Fibroblast of skin of abdomen (primary cell): Measurements from ENCODE around the gene ITGB8. TPM values are rescaled to one million over a fixed set of nuclear protein-coding genes. Genes with fewer than 3 reads are reported as not detected.
"Not testable (repeated sequence)": the region's sequence is repeated elsewhere in the genome, so short reads cannot be mapped to it uniquely, and the experiment has no call there.

ENCODE experiments used
- DNase-seq: peaks from one replicate; pipeline ENCODE4 v3.0.0-alpha.2; 2013
- polyA plus RNA-seq, 2 experiments: library from polyadenylated mRNA; unstranded; fragments of 120-200 nt; gene quantifications; one replicate each; pipeline ENCODE4 v1.2.1, GENCODE V29; 2013; ENCODE audit not compliant: insufficient read length in 2 of 2

Gene ITGB8
- polyA plus RNA-seq (2013, experiment 1 of 2; ENCODE audit: insufficient read length) = 2.4 TPM
- polyA plus RNA-seq (2013, experiment 2 of 2; ENCODE audit: insufficient read length) = 2.3 TPM

DNA sequence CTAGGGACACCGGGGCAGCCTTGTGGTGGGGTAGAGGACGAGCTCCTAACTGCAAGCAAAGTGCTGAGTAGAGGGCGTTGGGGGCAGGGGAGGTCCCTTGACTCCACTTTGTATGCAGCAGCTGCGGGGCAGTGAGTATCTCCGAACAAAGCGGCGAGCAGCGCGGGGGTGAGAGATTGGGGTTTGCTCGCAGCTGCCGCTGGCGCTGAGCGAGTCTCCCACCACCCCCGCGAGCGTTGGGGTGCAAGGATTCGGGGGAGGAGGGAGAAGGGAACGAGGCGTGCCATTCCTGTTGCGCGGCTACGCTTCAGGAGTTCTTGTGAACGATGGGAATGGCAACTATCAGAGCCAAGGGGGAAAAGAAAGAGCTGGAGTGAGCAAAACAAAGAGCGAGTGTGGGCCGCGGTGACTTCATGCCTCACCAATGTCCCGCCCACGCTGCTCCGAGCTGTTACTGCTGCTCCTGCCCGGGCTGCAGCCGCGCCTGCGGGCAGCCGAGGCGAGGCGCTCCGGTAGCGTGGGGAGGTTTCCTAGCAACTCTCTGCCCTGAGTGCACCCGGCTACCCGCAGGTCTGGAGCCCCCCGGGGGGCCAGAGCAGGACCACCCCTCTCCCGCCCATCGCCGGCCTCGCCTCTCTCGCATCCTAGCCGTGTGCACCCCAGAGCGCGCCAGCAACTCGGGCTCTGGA lies at the start of gene ITGB8:
TSS of gene ITGB8 (plus strand) at position 662 of the 689 bp plus-strand sequence. CDS start 907 bp downstream, outside the sequence.
- DNase-seq = peak; percentile 92

DNA sequence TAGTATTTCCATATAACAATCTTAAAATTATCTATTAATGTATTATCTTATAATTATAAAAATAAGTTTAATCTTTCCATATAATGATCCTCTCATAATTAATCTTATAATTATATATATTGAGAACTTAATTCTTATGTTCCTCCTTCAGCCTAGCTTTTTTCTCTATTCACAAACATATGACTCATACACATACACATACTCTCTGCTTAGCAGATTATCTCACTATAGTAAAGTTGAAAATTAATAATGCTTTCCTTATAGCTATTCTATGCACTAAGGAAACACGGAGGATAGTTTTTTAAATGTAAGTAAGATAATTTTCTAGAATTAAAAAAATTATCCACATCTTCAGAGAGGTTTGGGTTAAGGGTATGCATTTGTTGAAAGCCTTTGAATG lies 47.7 kb upstream of the ITGB8 start:
- no peak for DNase-seq

DNA sequence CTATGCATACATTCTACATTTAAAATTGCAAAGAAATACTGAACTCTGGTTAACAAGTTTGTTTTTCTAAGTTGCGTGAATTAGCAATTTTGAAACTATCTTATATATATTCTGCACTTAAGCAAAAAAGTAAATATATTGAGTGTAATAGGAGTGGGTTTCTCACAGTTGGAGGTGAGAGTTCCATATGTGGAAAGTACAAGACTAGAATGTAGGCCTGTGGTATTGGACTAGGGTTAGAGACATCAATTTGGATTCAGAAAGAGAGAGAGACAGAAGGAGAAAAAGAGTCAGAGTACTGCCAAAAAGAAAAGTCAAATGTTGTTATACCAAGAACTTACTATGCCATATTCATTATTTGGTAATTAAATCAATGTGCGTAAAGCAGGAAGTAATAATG lies 47.3 kb upstream of the ITGB8 start:
- no peak for DNase-seq

DNA sequence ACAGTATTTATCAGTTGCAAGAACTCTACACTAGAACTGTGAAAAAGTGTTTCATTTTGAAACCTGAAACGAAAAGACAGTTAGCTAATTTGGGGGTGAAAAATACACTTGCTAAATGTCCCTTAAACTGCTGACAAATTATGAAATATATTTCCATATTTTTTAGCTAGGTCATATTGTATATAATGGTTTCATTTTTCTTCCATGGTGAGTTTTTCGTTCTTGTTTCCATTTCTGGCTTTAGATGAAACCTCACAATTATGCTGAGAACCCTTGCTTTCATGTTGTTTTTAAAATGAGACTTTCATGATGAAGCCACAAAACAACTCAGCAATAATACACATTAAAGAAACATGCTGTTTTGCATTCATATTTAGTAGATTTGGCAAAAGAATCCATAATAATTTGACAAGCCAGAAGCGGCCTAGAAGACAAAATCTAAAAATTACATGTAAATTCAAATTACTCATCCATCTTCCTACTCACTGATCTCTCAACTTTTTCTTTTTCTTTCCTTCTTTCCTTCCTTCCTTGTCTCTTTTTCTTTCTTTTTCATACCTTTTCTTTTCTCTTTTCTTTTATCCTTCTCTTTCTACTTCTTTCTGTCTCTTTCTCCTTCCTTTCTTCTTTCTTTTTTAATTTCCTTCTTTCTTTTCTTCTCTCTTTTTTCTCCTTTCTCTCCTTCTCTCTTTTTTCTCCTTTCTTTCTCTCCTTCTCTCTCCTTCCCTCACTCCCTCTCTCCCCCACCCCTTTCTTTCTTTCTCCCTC lies 46.5 kb upstream of the ITGB8 start:
- DNase-seq = no peak

DNA sequence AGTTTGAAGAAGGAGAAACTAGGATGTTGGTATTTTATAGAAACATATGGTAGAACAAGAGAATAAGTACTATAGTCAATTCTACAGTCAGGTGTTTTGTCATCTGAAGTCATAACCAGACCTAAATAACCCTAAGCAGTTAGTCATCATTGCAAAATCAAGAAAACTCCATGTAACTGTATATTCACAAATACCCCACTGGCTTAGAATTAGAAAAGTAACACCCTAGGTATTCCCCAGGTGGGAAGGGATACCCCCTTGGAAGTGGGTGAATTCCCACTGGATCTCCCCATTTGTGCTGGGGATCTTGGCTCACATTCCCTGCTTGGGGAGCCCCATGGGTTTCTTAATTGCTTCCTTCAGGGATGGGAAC lies 45.9 kb upstream of the ITGB8 start:
- DNase-seq = no peak

DNA sequence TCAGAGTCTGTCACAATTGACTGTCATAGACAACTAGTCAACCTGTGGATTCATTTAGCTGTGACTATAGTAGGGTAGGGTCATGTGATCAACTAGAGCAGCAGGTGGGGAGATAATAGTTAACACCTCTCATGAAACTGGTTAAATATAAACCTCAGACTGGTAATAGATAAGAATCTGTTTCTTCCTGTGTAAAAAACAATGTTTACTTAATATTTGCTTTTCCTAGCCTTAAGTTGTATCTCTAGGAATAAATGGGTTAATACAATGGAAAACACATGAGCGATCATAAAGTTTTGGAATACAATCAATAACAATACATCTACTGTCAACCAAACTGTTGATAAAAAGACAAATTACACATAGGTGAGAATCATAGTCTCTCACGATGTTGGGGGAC lies 43.4 kb upstream of the ITGB8 start:
- no peak for DNase-seq

DNA sequence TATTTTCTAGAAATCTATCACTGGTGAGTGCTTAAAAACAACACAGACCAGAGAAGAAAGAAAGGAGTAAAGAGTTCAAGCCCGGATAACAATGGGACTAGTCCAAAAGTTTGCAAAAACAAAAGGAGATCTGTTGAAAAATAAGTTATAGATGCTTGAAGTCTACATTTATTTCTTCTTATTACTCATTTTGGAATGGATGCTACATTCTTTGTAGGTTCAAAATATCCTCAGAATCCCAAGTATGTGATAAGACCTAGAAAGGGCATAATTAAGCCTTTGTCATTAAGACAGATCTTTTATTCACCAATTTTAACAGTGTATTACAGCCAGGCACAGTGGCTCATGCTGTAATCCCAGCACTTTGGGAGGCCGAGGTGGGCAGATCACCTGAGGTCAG lies 42.7 kb upstream of the ITGB8 start:
- DNase-seq = no peak

DNA sequence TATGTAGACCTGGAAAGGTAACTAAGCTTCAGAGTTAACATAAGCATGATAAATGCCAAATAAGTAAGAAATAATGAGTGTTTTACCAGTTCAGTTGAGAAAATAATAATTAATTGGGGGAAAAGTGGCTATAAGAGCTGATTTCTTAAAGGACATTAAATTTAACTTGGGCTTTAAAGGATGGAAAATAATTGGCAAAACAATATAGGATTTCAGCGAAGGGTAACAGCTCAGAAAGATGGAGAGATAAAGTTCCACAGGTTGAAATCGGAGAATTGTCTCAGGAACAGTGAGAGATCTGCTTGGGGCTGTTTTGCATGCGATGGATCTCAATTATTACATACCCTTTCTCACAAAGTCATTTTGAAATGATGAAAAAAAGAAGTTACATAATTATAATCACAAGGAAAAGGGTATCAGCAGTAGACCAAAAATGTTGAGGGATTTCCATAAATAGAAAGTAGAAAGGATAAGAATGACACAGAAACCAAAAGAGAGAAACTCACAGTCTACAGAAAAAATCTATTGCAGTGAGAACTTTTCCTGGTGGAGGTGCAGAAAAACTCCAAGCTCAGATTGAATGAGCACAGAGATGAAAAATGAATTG lies 40.1 kb upstream of the ITGB8 start:
- no peak for DNase-seq

DNA sequence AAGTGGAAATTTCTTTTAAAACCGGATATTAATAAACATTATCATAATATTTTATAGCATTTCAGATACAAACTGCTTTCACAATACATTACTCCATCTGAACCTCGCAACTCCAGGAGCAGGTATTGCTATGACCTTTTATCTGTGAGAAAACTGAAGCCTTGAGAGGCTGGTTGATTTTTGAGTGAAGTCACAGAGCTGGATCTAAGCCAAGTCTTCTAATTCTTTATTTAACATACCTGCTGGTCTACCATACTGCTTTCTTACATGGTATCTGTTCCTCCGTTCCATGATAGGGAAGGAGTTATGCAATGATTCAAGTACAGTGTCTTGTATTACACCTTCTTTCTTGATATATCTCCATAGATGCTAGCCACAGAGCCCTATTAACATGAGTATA lies 37.4 kb upstream of the ITGB8 start:
- no peak for DNase-seq

DNA sequence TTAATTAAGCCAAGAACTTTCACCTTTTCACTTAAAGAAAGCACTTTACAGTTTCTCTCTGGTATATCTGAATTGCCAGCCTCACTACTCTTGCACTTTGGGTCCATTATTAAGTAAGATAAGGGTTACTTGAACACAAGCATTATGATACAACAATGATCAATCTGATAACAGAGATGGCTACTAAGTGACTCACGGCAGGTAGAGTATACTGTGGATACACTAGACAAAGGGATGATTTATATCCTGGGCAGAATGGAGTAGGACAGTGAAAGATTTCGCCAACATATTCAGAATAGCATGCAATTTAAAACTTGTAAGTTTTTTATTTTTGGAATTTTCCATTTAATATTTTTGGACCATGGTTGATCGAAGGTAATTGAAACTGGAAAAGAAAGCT lies 34.3 kb upstream of the ITGB8 start:
- DNase-seq = no peak

DNA sequence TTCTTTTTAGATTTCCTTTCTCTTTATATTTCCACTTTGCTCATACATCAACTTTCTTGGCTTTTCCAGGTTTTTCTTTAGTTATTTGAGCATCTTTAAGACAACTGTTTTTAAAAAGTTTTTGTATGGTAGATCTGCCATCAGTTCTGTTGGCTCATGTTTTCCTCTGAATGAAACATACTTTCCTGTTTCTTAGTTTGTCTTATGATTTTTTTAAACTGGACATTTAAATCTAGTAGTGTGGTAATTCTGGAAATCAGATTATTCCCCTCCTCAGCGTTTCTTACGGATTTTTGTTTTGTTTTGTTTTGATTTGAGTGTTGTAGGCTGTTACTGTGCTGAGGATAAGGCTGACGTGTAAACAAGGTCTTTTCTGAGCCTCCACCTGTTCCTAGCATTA lies 33.8 kb upstream of the ITGB8 start:
- DNase-seq = no peak

DNA sequence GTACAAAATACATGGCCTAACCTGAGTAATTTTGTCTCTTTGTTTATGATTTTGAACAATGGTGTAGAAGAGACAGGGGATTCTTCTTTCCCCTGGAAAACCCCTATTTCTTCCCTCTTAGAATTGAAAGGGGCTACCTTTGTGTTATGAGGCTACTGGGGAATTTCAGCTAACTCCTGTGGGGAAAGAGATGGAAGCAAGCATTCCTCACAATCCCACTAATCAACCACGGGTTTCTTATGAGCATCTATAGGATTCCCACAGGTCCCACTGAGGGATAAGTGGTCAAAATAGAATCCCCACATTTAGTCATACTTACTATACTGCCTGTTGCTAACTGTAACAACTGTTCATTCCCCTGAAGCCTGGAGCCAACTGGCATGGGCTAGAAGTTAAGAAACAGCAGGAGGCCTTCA lies 32.2 kb upstream of the ITGB8 start:
- peak; percentile 75 for DNase-seq

DNA sequence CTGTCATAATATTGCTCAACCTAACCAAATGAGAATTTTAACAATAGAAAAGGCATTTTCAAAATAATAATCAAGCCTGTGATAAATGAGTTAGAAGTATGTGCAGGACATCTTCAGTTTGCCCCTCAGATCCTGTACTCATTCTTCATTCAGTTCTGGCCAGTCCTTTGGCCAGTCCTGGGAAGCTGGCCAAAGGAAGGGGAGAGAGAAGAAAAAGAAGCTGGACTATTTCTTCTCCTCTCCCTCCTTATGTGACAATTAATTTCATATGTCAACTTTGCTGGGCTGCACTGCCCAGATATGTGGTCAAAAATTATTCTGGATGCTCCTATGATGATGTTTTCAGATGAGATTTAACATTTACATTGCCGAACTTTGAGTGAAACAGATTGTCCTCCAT lies 31.6 kb upstream of the ITGB8 start:
- DNase-seq = peak; percentile 33

DNA sequence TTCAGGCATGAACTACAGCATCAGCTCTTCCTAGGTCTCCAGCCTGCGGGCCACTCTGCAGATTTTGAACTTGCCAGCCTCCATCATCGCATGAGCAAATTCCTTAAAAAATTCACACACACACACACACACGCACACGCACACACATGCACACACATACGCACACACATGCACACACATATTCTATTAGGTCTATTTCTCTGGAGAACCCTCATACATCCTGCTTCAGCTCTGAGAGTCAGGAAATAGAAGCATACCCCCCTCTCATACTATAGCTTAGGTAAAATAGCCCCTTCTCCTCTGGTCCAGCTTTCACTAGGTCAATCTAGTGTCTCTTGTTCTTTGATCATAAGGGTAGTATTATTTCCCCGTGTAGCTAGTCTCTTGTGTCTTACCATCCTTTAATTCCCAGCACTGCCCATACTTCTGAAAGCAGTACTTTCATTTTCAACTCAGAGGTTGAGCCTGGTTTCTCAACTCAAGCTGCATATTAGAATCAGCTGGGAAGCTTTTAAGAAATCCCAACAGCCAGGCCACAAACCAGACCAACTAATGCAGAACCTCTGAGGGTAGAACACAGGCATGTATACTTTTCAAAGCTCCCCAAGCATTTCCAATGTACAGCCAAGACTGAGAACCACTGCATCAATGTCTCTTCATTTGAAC lies 30.9 kb upstream of the ITGB8 start:
- peak; percentile 67 for DNase-seq

DNA sequence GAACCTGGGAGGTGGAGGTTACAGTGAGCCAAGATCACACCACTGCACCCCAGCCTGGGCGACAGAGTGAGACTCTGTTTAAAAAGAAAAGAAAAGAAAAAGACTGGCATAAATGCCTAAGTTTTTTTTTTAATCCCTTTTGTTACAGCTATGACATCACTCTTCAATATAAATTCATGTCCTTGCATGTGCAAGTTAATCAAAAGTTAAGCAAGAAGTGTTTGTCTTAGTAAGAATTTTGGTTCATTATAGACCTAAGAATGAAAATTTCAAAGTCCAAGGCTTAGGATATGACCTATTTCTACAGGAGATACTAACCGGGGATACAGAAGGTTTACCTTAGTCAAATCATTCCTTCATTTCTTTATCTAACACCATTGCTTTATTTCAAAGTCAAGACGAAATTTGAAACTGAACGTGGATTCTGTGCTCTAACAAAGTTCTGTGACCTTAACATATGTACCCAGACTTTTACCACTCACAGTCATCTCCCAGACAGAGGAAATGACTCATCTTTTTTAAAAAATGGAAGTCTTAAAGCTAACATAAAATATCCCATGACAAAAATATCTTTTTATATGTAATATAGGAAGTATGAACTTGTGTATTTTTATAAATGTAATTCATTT lies 29.3 kb upstream of the ITGB8 start:
- peak; percentile 60 for DNase-seq

DNA sequence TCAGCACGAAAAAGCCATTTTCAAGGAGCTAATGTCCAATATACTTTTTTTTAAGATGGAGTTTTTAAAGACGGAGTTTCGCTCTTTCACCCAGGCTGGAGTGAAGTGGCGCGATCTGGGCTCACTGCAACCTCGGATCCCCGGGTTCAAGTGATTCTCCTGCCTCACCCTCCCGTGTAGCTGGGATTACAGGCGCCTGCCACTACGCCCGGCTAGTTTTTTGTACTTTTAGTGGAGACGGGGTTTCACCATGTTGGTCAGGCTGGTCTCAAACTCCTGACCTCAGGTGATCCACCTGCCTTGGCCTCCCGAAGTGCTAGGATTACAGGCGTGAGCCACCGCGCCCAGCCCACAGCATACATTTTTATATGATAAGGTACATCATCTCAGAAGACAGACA lies 28.4 kb upstream of the ITGB8 start:
- not testable (repeated sequence) for DNase-seq

DNA sequence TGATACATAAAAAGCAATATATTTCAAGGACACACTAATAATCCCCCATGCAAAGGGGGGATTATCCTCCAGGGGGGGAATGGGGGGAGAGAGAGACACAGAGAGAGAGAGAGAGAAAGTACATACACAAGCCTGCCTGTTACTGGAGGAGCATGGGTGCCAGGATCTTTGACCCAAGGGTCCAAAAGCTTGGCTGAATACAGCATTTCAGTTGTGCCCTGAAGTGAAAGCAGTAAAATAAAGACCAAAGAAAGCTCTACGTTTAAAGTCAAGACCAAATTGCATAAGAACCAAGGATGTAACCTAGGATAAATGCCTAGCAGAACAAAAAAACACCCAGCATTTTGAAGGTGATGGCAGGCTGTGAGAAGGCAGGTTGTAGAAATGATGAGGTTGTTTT lies 27.8 kb upstream of the ITGB8 start:
- no peak for DNase-seq

DNA sequence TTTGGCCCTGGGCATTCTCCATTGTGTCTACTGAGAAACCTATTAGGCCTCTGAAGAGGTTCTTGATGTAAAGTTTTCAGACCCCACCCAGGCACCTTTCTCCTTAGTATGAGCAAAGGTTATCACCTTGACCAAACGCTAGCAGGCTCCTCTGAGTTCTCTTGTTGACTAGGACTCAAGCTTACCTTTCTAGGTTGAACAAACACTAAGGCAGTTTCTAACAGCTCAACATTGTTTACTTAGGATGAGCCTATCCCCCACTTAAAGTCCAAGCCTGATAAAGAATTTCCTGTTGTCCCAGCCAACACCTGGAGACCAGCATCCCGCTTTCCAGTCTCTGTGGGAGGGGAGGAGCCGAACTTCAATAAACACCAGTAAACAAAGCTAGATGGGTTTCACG lies 26.3 kb upstream of the ITGB8 start:
- no peak for DNase-seq

DNA sequence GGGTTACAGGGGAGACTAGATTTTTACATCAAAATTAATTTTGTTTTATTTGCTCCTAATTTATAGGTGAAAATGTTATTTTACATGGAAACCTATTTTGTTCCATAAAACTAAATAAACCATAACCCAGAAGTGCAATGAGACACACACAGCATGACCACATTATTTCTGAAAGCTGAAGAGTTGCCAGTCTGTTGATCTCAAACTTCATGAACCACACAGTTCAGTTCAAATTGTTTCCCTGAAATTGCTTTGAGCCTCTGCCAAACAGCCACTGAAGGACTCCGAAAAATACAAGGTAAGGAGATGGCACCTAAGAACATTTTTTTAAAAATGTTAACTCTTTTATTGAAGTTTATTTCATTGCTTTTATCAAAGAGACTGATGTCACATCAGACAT lies 25.0 kb upstream of the ITGB8 start:
- DNase-seq = no peak

DNA sequence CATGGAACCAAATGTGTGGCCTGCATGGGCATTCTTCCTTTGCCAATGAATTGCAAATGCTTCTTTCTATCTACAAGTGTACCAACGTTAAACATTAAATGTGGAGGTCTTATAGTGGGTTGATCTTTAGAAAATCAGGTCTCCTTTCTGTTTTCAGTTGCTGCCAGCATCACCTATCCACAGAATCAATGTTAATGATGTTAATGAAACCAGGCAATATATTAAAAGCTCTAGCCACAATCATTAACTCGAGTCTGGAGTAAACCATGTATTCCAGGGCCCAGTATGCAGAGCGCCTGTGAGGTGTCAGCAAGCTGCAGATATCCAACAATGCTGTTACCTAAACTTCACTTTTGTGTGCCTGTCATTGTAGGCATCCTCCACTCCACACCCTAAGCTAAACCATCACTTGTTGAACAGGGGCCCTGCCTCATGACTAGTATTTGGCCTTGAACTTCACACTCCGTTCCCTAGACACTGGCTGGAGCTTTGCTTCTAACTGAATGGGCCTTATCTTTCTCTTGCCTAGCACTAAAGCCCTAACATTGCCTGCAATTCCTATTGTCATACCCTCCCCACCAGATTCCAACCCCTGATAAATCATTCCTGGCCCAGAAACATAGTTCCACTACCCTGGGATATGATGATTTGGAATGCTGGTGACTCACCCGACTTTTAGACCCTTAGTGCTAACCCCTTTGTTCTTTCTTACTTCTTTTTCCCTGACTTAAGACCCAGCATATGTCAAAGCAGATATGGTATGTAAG lies 24.3 kb upstream of the ITGB8 start:
- DNase-seq = peak; percentile 82

DNA sequence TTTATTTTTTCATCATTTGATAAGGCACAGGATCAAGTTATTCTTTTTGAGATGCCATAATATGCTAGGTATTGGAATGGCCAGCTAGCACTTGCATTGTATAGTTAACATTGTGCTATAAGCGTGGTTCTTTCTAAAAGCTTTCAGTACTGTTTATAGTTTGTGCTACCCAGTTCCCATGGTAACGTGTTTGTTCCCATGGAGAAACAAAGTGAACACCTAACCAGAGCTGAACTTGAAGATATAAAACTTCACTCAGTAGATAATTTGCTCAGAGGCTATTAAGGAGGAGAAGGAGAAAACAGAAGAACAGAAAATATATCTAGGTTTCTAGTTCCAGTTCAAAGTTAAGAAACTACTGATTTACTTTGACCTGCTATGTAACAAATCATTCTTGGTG lies 23.6 kb upstream of the ITGB8 start:
- no peak for DNase-seq

DNA sequence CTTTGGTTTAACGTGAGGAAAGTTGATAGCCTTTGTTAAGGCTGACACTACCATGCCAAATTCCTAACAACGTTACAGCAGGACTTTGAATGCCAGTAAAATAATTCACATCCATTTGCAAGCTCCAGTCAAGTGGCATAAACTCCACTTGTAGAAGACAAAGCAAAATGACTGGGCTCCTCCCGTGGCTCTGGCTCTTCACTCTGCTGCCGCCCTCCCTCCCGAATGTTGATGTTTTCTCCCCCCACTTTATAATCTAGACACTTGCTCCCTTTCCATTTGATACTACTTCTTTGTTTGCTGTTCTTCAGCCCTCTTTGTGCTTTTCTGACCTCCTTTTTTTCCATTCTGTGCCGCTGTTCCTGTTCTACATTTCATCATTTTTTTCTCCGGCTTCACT lies 22.8 kb upstream of the ITGB8 start:
- DNase-seq = no peak
